NCI-H345 (cell line): ENCODE results near the gene APBA2.
"Not testable (repeated sequence)": the region's sequence is repeated elsewhere in the genome, so short reads cannot be mapped to it uniquely, and the experiment has no call there.

Experiments used
- DNase-seq: peaks from one replicate; lab custom pipeline; 2025; lab: John Stamatoyannopoulos, UW

Gene APBA2

GRCh38 chr15:28997791-28998190, 112.0 kb downstream of the APBA2 start:
- no peak for DNase-seq

GRCh38 chr15:28998511-28998910, 112.7 kb downstream of the APBA2 start:
- DNase-seq, result no peak

- DNase-seq, result no peak
Observed at GRCh38 chr15:29003191-29003839, 117.5 kb downstream of the APBA2 start.

- no peak for DNase-seq
Observed at GRCh38 chr15:29003840-29004233, 118.1 kb downstream of the APBA2 start.

- no peak for DNase-seq
Observed at GRCh38 chr15:29005931-29006330, 120.2 kb downstream of the APBA2 start.

- DNase-seq, result no peak
Observed at GRCh38 chr15:29008846-29009245, 123.1 kb downstream of the APBA2 start.

GRCh38 chr15:29012097-29012496, 126.3 kb downstream of the APBA2 start:
- DNase-seq, result no peak

GRCh38 chr15:29014493-29014892, 128.7 kb downstream of the APBA2 start:
- no peak for DNase-seq

GRCh38 chr15:29016518-29016917, 130.7 kb downstream of the APBA2 start:
- DNase-seq, result no peak

GRCh38 chr15:29018120-29018805, 132.5 kb downstream of the APBA2 start:
- peak; percentile 15 for DNase-seq

- DNase-seq, result no peak
Observed at GRCh38 chr15:29018995-29019976, 133.5 kb downstream of the APBA2 start.

GRCh38 chr15:29021857-29022256, 136.1 kb downstream of the APBA2 start:
- no peak for DNase-seq

- no peak for DNase-seq
Observed at GRCh38 chr15:29024662-29025061, 138.9 kb downstream of the APBA2 start.

GRCh38 chr15:29025411-29025810, 139.6 kb downstream of the APBA2 start:
- DNase-seq, result not testable (repeated sequence)

- not testable (repeated sequence) for DNase-seq
Observed at GRCh38 chr15:29028158-29028557, 142.4 kb downstream of the APBA2 start.

- no peak for DNase-seq
Observed at GRCh38 chr15:29029651-29030195, 143.9 kb downstream of the APBA2 start.

GRCh38 chr15:29031502-29032228, 145.9 kb downstream of the APBA2 start:
- no peak for DNase-seq

- DNase-seq, result no peak
Observed at GRCh38 chr15:29032229-29032625, 146.5 kb downstream of the APBA2 start.

GRCh38 chr15:29032751-29033150, 147.0 kb downstream of the APBA2 start:
- no peak for DNase-seq

GRCh38 chr15:29034151-29034550, 148.4 kb downstream of the APBA2 start:
- DNase-seq, result no peak

GRCh38 chr15:29034593-29035335, 149.0 kb downstream of the APBA2 start:
- DNase-seq, result no peak
